ENCODE results near the gene CARMIL1. TPM values are rescaled to one million over a fixed set of nuclear protein-coding genes. Genes with fewer than 3 reads are reported as not detected.

CARMIL1 gene
- total RNA-seq, 1 donor from 2014 or later: 15.7 TPM

- no peaks in the 10 kb centered on the region for H3K36me3 Mint-ChIP-seq
- no peaks in the 10 kb centered on the region for H3K27me3 Mint-ChIP-seq (ENCODE audit: low read depth)
- no peak for TF ChIP-seq CTCF (IDR thresholded peaks at IDR 0.05; ENCODE audit: unreplicated experiment)
- H3K9me3 Mint-ChIP-seq: no peaks in the 10 kb centered on the region
- DNase-seq (ENCODE audit: low spot score in 2 of 2, unreplicated experiment in 2 of 2): no peak
- H3K4me3 Mint-ChIP-seq: no peak overlapping the region
- no peak overlapping the region for H3K27ac Mint-ChIP-seq
- H3K4me1 Mint-ChIP-seq: peaks cover 24% of the 10 kb centered on the region
These were observed 3.7 kb upstream of the CARMIL1 start for GRCh38 chr6:25275436-25275835.

- Mint-ChIP-seq H3K27ac (no peak overlapping the region), H3K36me3 (no peaks in the 10 kb centered on the region), H3K27me3 (ENCODE audit: low read depth) (no peaks in the 10 kb centered on the region), H3K4me1 (peaks cover 36% of the 10 kb centered on the region), H3K9me3 (no peaks in the 10 kb centered on the region), H3K4me3 (no peak overlapping the region)
- no peak for DNase-seq (ENCODE audit: low spot score in 2 of 2, unreplicated experiment in 2 of 2)
- no peak for TF ChIP-seq CTCF (IDR thresholded peaks at IDR 0.05; ENCODE audit: unreplicated experiment)
These were observed 1.8 kb upstream of the CARMIL1 start for GRCh38 chr6:25277386-25277785.

GRCh38 chr6:25277857-25278256, 1.3 kb upstream of the CARMIL1 start:
- TF ChIP-seq CTCF (IDR thresholded peaks at IDR 0.05; ENCODE audit: unreplicated experiment): no peak
- peaks cover 36% of the 10 kb centered on the region for H3K4me1 Mint-ChIP-seq
- H3K9me3 Mint-ChIP-seq: no peaks in the 10 kb centered on the region
- H3K36me3 Mint-ChIP-seq: no peaks in the 10 kb centered on the region
- no peaks in the 10 kb centered on the region for H3K27me3 Mint-ChIP-seq (ENCODE audit: low read depth)
- peak overlapping the region; percentile 82 for H3K4me3 Mint-ChIP-seq
- no peak for DNase-seq (ENCODE audit: low spot score in 2 of 2, unreplicated experiment in 2 of 2)
- no peak overlapping the region for H3K27ac Mint-ChIP-seq

- H3K4me1 Mint-ChIP-seq: peaks cover 36% of the 10 kb centered on the region
- peak overlapping the region; percentile 72 for H3K27ac Mint-ChIP-seq
- no peak for DNase-seq (ENCODE audit: low spot score in 2 of 2, unreplicated experiment in 2 of 2)
- H3K4me3 Mint-ChIP-seq: peak overlapping the region; percentile 82
- no peak for TF ChIP-seq CTCF (IDR thresholded peaks at IDR 0.05; ENCODE audit: unreplicated experiment)
- H3K27me3 Mint-ChIP-seq (ENCODE audit: low read depth): no peaks in the 10 kb centered on the region
- no peaks in the 10 kb centered on the region for H3K9me3 Mint-ChIP-seq
- H3K36me3 Mint-ChIP-seq: no peaks in the 10 kb centered on the region
These were observed 787 bp upstream of the CARMIL1 start for GRCh38 chr6:25278261-25278913.

- H3K36me3 Mint-ChIP-seq: no peaks in the 10 kb centered on the region
- peak overlapping the region; percentile 54 for H3K27ac Mint-ChIP-seq
- peak overlapping the region; percentile 82 for H3K4me3 Mint-ChIP-seq
These were observed 672 bp downstream of the CARMIL1 start for GRCh38 chr6:25279748-25280343.

More at GRCh38 chr6:25279748-25280343, 672 bp downstream of the CARMIL1 start:
- peak; percentile 21 to 47 for DNase-seq (ENCODE audit: low spot score in 2 of 2, unreplicated experiment in 2 of 2)
- peaks cover 36% of the 10 kb centered on the region for H3K4me1 Mint-ChIP-seq
- no peak for TF ChIP-seq CTCF (IDR thresholded peaks at IDR 0.05; ENCODE audit: unreplicated experiment)
- no peaks in the 10 kb centered on the region for H3K9me3 Mint-ChIP-seq
- no peaks in the 10 kb centered on the region for H3K27me3 Mint-ChIP-seq (ENCODE audit: low read depth)

All from mesothelial cell of epicardium (in vitro differentiated cells).